K562 (cell line): ENCODE measurements around the gene CELA3A.

Source experiments
- MAFK ChIP-seq: IDR thresholded peaks from 2 replicates; pipeline ENCODE4 v1.6.1; 2011; ENCODE audit warnings: low read length, improper control_type of control experiment
- SIN3A ChIP-seq, 2 experiments: fragments of 150-350 bp in 1 of 2; IDR thresholded peaks; 2 replicates each; pipeline ENCODE4 v1.6.1; 2011 to 2016; ENCODE audit warnings: borderline replicate concordance in 2 of 2, low read depth in 2 of 2, low read length in 2 of 2, mild to moderate bottlenecking in 2 of 2, moderate library complexity in 2 of 2; ENCODE audit not compliant: control insufficient read depth in 1 of 2

- TF ChIP-seq MAFK (no peak), SIN3A (IDR thresholded peaks at IDR 0.05; ENCODE audit: borderline replicate concordance in 2 of 2, control insufficient read depth in 1 of 2, low read depth in 2 of 2, low read length in 2 of 2) (no peak)
Observed at GRCh38 chr1:22041505-22041904, 40.0 kb downstream of the CELA3A start.
